Ishikawa (cell line): ENCODE data around the gene HES3.

ENCODE experiments used
- CEBPB ChIP-seq: IDR thresholded peaks from 2 replicates; pipeline ENCODE4 v1.6.1; 2012
- CREB1 ChIP-seq: IDR thresholded peaks from 2 replicates; pipeline ENCODE4 v1.6.1; 2012; ENCODE audit warnings: low read depth
- EGR1 ChIP-seq: IDR thresholded peaks from 2 replicates; pipeline ENCODE4 v1.6.1; 2012
- EP300 ChIP-seq: IDR thresholded peaks from 2 replicates; pipeline ENCODE4 v1.6.1; 2012; ENCODE audit warnings: borderline replicate concordance
- FOXM1 ChIP-seq: IDR thresholded peaks from 2 replicates; pipeline ENCODE4 v1.6.1; 2012; ENCODE audit warnings: low read depth, borderline replicate concordance
- NFIC ChIP-seq: IDR thresholded peaks from 2 replicates; pipeline ENCODE4 v1.6.1; 2012
- RAD21 ChIP-seq: IDR thresholded peaks from 2 replicates; pipeline ENCODE4 v1.6.1; 2012; ENCODE audit warnings: low read depth
- TAF1 ChIP-seq: IDR thresholded peaks from 2 replicates; pipeline ENCODE4 v1.6.1; 2012; ENCODE audit warnings: low read depth, mild to moderate bottlenecking
- TCF12 ChIP-seq: IDR thresholded peaks from 2 replicates; pipeline ENCODE4 v1.6.1; 2012; ENCODE audit warnings: low read depth
- TEAD4 ChIP-seq: IDR thresholded peaks from 2 replicates; pipeline ENCODE4 v1.6.1; 2012
- YY1 ChIP-seq: IDR thresholded peaks from 2 replicates; pipeline ENCODE4 v1.6.1; 2012; ENCODE audit warnings: low read depth
- ZBTB7A ChIP-seq: IDR thresholded peaks from 2 replicates; pipeline ENCODE4 v1.6.1; 2012; ENCODE audit warnings: low read depth
- TF ChIP-seq, protein P1 (sequence below): IDR thresholded peaks from 2 replicates; pipeline ENCODE4 v1.6.1; 2012
- TF ChIP-seq, protein P2 (sequence below): IDR thresholded peaks from 2 replicates; pipeline ENCODE4 v1.6.1; 2012; ENCODE audit warnings: low read depth, mild to moderate bottlenecking
- TF ChIP-seq, protein P3 (sequence below): IDR thresholded peaks from 2 replicates; pipeline ENCODE4 v1.6.1; 2012

HES3 gene

DNA sequence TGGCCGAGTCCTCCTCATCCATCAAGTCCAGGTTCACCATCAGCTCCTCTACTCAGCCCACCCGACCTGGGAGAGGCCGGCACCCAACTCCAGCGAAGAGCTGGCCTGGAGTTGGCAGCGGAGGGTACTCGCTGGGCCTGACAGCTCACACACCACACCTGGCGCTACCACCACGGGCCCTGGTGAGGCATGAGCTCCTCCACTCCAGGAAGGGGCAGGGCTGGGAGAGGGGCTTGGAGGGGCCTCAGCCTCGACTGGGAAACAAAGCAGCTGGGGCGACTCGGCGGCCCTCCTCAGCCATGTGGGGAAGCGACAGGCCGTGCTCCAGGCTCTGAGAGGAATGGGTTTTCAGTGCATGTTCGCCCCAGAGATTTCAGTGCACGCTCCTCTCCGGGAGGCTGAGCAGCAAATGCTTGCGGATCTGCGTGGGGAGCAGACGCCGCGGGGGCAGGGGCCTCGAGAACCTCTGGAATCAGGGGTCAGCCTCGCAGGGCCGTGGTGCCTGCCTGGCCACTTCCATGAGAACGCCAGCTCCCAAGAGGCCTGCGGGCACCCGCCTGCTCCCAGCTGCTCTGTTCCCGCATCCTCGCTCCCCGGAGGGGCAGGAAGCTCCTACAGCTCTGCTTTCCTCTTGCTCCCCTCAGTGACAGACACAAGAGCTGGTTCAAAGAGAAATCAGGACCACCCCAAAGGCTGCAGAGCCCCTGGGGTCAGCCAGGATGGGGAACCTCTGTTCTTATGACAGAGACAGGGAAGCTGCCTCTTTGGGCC lies 35.8 kb downstream of the HES3 start:
- TF ChIP-seq NFIC: no peak
- TF ChIP-seq CEBPB: no peak
- no peak for TF ChIP-seq YY1
- TF ChIP-seq RAD21: no peak
- TF ChIP-seq TAF1: no peak
- TF ChIP-seq EP300: no peak

DNA sequence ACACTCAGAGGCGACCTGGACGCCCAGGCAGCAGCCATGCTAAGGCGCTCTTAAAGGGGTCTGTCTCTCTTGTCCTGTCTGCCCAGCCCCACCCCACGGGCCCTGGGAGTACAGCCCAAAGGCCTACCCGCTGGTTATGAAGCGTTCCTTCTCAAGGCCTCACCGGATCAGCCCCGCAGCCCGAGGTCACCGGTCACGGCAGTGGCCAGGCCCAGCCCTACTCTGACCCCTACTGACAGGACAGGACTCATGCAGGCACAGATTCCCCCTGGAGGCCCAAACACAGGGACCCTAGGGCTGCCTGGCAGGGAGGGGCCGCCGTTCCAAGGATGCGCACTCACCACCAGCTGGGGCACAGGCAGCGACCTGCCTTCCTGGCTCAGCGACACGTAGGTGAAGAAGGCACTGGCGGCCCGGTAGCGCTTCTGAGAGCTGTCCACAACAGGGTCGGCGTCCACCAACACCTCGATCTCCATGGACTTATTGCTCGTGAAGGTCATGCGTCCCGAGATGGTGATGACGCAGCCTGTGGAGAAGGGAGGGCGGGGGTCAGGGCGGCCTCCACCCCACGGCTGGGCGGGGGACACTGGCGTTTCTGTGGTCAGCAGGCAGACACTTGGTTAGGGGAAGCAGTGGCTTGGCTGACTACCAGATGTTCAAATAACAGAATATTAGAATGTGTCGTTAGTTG lies 36.9 kb downstream of the HES3 start:
- TF ChIP-seq TCF12 (no peak), RAD21 (peak; percentile 45), CEBPB (no peak), EGR1 (no peak)
- TF ChIP-seq, protein P1, sequence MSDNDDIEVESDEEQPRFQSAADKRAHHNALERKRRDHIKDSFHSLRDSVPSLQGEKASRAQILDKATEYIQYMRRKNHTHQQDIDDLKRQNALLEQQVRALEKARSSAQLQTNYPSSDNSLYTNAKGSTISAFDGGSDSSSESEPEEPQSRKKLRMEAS: no peak

DNA sequence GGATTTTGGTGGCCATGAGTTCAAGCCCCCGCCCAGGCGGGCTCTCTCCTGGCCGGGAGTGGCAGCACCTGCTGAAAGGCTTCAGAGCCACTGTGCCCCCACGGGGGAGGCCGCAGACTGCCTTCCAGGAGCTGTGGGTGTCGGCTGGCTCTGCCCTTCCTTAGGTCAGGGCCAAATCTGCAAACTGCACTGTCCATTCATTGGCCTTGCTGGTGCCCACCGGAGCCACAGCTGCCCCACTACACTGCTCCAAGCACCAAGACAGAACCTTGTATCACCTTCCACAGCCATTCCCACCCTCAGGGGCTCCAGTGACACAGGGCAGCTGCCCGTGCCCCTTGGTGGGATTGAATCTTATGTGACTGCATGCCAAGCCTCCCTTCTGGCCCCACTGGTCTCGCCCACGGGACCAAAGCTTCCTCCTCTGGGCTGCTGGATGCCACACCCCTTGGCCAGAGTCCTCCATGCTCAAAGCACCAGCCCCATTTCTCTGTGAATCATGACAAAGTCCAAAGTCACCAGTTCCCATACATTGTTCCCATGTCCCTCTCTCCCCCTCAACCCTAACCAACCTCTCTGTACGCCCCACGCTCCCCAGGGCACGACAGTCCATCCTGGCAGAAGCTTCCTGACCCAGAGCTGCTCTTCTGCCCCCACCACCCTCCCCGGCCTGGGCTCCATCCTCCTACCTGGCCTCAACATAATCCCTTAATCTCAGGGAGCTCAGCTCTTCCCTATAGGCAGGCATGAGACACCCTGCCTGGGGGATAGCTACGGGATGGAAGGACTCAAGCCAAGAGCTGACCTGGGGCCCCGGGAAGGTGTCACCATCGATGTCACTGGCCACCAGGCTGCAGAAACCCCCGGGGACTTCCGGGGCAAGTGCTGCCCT lies 37.8 kb downstream of the HES3 start:
- no peak for TF ChIP-seq ZBTB7A
- TF ChIP-seq EP300: no peak
- no peak for TF ChIP-seq YY1
- TF ChIP-seq TAF1: no peak
- TF ChIP-seq RAD21: no peak
- TF ChIP-seq TCF12: no peak
- TF ChIP-seq CREB1: no peak
- no peak for TF ChIP-seq CEBPB
- no peak for TF ChIP-seq FOXM1
- TF ChIP-seq, protein P1: no peak
- no peak for TF ChIP-seq NFIC

DNA sequence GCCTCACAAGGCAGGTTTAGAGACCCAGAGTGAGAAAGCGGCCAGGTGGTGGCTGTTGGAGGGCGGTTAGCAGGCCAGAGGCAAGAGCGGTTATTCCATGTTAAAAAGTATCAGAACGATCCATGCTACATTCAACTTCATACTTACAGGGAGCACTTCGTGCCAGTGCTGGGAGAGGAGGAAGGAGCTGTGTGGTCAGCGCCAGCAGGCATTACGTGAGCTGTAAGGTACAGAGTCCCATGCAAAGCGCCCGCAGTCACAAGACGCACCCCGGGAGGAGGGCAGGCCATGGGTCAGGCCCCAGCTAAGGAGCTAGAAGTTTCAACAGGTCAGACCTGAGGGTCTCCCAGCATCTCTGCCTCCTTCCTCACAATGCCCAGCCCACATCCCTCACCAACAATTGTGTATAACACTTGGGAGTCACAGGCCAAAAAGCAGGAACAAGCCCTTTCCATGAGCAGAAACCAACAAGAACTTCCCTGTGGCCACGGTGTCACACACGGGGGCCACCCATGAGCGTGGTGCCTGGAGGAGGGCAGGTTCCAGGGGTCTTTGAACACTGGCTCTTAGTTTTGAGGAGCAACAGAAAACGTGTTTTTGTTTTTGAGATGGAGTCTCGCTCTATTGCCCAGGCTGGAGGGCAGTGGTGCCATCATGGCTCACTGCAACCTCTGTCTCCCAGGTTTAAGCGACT lies 38.7 kb downstream of the HES3 start:
- TF ChIP-seq EP300 (no peak), TAF1 (no peak), FOXM1 (no peak), EGR1 (no peak), NFIC (no peak), TCF12 (no peak)
- TF ChIP-seq, protein P2, sequence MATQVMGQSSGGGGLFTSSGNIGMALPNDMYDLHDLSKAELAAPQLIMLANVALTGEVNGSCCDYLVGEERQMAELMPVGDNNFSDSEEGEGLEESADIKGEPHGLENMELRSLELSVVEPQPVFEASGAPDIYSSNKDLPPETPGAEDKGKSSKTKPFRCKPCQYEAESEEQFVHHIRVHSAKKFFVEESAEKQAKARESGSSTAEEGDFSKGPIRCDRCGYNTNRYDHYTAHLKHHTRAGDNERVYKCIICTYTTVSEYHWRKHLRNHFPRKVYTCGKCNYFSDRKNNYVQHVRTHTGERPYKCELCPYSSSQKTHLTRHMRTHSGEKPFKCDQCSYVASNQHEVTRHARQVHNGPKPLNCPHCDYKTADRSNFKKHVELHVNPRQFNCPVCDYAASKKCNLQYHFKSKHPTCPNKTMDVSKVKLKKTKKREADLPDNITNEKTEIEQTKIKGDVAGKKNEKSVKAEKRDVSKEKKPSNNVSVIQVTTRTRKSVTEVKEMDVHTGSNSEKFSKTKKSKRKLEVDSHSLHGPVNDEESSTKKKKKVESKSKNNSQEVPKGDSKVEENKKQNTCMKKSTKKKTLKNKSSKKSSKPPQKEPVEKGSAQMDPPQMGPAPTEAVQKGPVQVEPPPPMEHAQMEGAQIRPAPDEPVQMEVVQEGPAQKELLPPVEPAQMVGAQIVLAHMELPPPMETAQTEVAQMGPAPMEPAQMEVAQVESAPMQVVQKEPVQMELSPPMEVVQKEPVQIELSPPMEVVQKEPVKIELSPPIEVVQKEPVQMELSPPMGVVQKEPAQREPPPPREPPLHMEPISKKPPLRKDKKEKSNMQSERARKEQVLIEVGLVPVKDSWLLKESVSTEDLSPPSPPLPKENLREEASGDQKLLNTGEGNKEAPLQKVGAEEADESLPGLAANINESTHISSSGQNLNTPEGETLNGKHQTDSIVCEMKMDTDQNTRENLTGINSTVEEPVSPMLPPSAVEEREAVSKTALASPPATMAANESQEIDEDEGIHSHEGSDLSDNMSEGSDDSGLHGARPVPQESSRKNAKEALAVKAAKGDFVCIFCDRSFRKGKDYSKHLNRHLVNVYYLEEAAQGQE: no peak
- TF ChIP-seq, protein P3, sequence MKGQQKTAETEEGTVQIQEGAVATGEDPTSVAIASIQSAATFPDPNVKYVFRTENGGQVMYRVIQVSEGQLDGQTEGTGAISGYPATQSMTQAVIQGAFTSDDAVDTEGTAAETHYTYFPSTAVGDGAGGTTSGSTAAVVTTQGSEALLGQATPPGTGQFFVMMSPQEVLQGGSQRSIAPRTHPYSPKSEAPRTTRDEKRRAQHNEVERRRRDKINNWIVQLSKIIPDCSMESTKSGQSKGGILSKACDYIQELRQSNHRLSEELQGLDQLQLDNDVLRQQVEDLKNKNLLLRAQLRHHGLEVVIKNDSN: no peak

DNA sequence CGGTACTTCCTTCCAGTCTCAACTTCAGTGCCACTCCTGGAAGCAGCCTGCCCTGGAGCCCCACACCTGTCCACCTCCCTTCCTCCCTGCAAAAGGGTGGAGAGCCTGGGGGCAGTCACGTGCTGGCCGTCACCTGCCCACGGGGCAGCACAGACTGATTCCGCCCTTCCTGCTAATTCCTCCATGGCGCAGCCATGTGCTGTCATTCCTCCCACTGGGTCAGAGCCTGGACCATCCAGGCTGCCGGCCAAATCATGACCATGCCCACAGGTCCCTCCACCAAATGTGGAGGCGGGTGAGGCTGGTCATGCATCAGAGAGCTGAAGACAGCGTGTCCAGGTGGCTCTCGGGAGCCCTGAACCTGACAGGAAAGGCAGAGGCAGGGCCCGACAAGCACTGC lies 41.4 kb downstream of the HES3 start:
- TF ChIP-seq TAF1 (no peak), CEBPB (no peak), ZBTB7A (no peak), CREB1 (no peak), FOXM1 (no peak), NFIC (no peak), YY1 (no peak), EGR1 (no peak), EP300 (no peak), TCF12 (no peak), RAD21 (no peak), TEAD4 (no peak)
- TF ChIP-seq, protein P2: no peak
- TF ChIP-seq, protein P1: no peak
- TF ChIP-seq, protein P3: no peak
